OCI-LY3 (cell line): ENCODE data around the gene ZNF592.

ENCODE experiments used
- H2AFZ ChIP-seq: fragments of 200-600, 300-600 bp; shearing (Covaris generic); 2 replicates; pipeline ENCODE4 v1.6.0; 2014; ENCODE audit warnings: antibody characterized with exemption, low read depth, low read length
- H3K27ac ChIP-seq: fragments of 200-600, 300-600 bp; sonication (generic); 2 replicates; pipeline ENCODE4 v1.5.1; 2014; ENCODE audit warnings: mild to moderate bottlenecking, low read length, moderate library complexity, mixed read lengths
- H3K27me3 ChIP-seq: fragments of 200-600, 300-600 bp; sonication (generic); 2 replicates; pipeline ENCODE4 v1.6.1; 2014; ENCODE audit warnings: low read depth, low read length, mixed read lengths
- H3K36me3 ChIP-seq: fragments of 200-600, 300-600 bp; sonication (generic); replicated peaks from 2 replicates; pipeline ENCODE3; 2014; ENCODE audit warnings: low read depth, low read length, mixed read lengths
- H3K4me1 ChIP-seq: fragments of 300-600, 200-600 bp; sonication (generic); 2 replicates; pipeline ENCODE4 v1.6.1; 2014; ENCODE audit warnings: low read length, mixed read lengths
- H3K4me2 ChIP-seq: fragments of 200-600, 300-600 bp; sonication (generic); 2 replicates; pipeline ENCODE4 v1.6.1; 2014; ENCODE audit warnings: low read length, mixed read lengths
- H3K4me3 ChIP-seq: fragments of 300-600, 200-600 bp; sonication (generic); 2 replicates; pipeline ENCODE4 v1.5.1; 2014; ENCODE audit warnings: antibody characterized with exemption, mild to moderate bottlenecking, low read length, moderate library complexity
- H3K79me2 ChIP-seq: fragments of 300-600, 200-600 bp; shearing (Covaris generic); 2 replicates; pipeline ENCODE4 v1.6.1; 2014; ENCODE audit warnings: mild to moderate bottlenecking, low read length, mixed read lengths
- H3K9ac ChIP-seq: fragments of 300-600, 200-600 bp; shearing (Covaris generic); 2 replicates; pipeline ENCODE4 v1.6.0; 2014; ENCODE audit warnings: mild to moderate bottlenecking, low read length, moderate library complexity
- H3K9me3 ChIP-seq: fragments of 200-600, 300-600 bp; shearing (Covaris generic); 2 replicates; pipeline ENCODE4 v1.6.1; 2014; ENCODE audit warnings: low read length, mixed read lengths; ENCODE audit not compliant: insufficient read depth
- H4K20me1 ChIP-seq: fragments of 200-600, 300-600 bp; sonication (generic); 2 replicates; pipeline ENCODE4 v1.6.1; 2016; ENCODE audit warnings: low read length, mixed read lengths; ENCODE audit not compliant: insufficient read depth
- EZH2phosphoT487 ChIP-seq: fragments of 200-600 bp; shearing (Covaris generic); IDR thresholded peaks from 2 replicates; pipeline ENCODE4 v1.6.1; 2018; ENCODE audit warnings: antibody characterized with exemption, mixed run types, low read depth
- TF ChIP-seq, protein P1 (sequence below): fragments of 200-600, 300-600 bp; sonication (generic); IDR thresholded peaks from 2 replicates; pipeline ENCODE4 v1.5.1; 2014; ENCODE audit warnings: antibody characterized with exemption, low read length, low read depth

The ZNF592 gene

DNA sequence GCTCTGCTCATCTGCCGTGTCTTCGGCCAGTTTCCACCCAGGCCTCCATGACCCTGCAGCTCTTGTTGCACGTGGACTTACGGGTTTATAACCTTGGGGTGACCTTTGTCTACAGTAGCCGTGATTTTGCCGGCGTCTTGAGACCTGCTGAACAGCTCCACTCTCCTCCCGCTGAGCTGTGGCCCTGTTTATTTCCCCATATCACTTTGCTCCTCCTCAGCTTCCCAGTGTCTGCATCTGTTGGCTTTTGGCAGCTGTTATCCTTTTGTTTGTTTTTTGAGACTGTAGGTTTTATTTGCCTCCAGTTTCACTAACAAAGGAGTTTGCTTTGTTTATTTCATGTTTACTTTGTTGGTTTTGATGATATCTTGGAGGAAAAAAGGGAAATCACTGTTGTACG is 106.7 kb downstream of the ZNF592 start:
- H3K4me3 ChIP-seq = no peak overlapping the region
- peak overlapping the region; percentile 62 for H3K4me2 ChIP-seq
- H3K9me3 ChIP-seq = no peaks in the 10 kb centered on the region
- H3K4me1 ChIP-seq = peaks cover 33% of the 10 kb centered on the region
- peak overlapping the region; percentile 66 for H3K27ac ChIP-seq
- TF ChIP-seq, protein P1, sequence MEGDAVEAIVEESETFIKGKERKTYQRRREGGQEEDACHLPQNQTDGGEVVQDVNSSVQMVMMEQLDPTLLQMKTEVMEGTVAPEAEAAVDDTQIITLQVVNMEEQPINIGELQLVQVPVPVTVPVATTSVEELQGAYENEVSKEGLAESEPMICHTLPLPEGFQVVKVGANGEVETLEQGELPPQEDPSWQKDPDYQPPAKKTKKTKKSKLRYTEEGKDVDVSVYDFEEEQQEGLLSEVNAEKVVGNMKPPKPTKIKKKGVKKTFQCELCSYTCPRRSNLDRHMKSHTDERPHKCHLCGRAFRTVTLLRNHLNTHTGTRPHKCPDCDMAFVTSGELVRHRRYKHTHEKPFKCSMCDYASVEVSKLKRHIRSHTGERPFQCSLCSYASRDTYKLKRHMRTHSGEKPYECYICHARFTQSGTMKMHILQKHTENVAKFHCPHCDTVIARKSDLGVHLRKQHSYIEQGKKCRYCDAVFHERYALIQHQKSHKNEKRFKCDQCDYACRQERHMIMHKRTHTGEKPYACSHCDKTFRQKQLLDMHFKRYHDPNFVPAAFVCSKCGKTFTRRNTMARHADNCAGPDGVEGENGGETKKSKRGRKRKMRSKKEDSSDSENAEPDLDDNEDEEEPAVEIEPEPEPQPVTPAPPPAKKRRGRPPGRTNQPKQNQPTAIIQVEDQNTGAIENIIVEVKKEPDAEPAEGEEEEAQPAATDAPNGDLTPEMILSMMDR = no peak
- TF ChIP-seq EZH2phosphoT487 = no peak
- no peaks in the 10 kb centered on the region for H3K27me3 ChIP-seq
- no peaks in the 10 kb centered on the region for H4K20me1 ChIP-seq
- no peak overlapping the region for H2AFZ ChIP-seq
- no peak overlapping the region for H3K9ac ChIP-seq
- H3K36me3 ChIP-seq = no peaks in the 10 kb centered on the region
- no peaks in the 10 kb centered on the region for H3K79me2 ChIP-seq

DNA sequence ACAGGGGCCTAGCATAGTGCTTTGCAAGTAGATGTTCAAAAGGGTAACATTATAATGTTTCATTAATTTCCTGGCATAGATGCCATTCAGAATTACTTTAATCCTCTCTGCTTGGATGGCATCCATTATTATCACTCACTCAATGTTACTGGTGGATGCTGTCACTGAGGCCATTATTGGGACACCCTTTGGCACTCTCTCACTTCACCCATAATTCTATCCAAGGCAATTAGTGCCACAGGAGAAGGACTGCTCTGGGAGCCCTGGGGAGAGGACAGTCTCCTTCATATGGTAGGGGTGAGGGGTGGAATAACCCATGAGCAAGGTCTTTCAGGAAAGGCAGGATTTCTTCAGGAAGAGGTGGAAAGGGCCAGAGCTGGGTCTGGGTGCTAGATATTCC is 107.4 kb downstream of the ZNF592 start:
- no peak overlapping the region for H3K9ac ChIP-seq
- no peak overlapping the region for H3K4me3 ChIP-seq
- H3K36me3 ChIP-seq = no peaks in the 10 kb centered on the region
- no peaks in the 10 kb centered on the region for H3K27me3 ChIP-seq
- H2AFZ ChIP-seq = no peak overlapping the region
- H3K9me3 ChIP-seq = no peaks in the 10 kb centered on the region
- TF ChIP-seq EZH2phosphoT487 = no peak
- TF ChIP-seq, protein P1 = no peak
- peaks cover 33% of the 10 kb centered on the region for H3K4me1 ChIP-seq
- no peaks in the 10 kb centered on the region for H3K79me2 ChIP-seq
- H3K27ac ChIP-seq = no peak overlapping the region
- H4K20me1 ChIP-seq = no peaks in the 10 kb centered on the region
- H3K4me2 ChIP-seq = no peak overlapping the region
